Neuron (in vitro differentiated cells): ENCODE results near the gene HBG1.

Experiments
- H2AFZ ChIP-seq: one replicate; pipeline ENCODE4 v1.6.1; 2013; ENCODE audit warnings: low read depth, mild to moderate bottlenecking, inconsistent platforms, low read length, moderate library complexity
- H3K27me3 ChIP-seq: one replicate; pipeline ENCODE4 v1.6.1; 2013; ENCODE audit warnings: low read length; ENCODE audit not compliant: insufficient read depth
- H3K36me3 ChIP-seq: one replicate; pipeline ENCODE4 v1.6.1; 2013; ENCODE audit warnings: low read length; ENCODE audit not compliant: insufficient read depth
- H3K4me1 ChIP-seq: one replicate; pipeline ENCODE4 v1.6.1; 2013; ENCODE audit warnings: low read length; ENCODE audit not compliant: insufficient read depth
- H3K4me3 ChIP-seq: 2 replicates; pipeline ENCODE4 v1.5.1; 2013; ENCODE audit warnings: mild to moderate bottlenecking, low read length, moderate library complexity
- H3K9me3 ChIP-seq: one replicate; pipeline ENCODE4 v1.6.1; 2013; ENCODE audit warnings: low read length

Gene HBG1

GRCh38 chr11:5285703-5286340 lies 36.2 kb upstream of the HBG1 start:
- Histone ChIP-seq H3K9me3 (no peaks in the 10 kb centered on the region), H3K4me1 (no peaks in the 10 kb centered on the region), H3K27me3 (no peaks in the 10 kb centered on the region), H3K4me3 (no peak overlapping the region), H3K36me3 (no peaks in the 10 kb centered on the region), H2AFZ (no peak overlapping the region)

GRCh38 chr11:5284637-5285036 lies 35.0 kb upstream of the HBG1 start:
- Histone ChIP-seq H3K9me3 (no peaks in the 10 kb centered on the region), H2AFZ (no peak overlapping the region), H3K4me3 (no peak overlapping the region), H3K36me3 (no peaks in the 10 kb centered on the region), H3K27me3 (no peaks in the 10 kb centered on the region), H3K4me1 (no peaks in the 10 kb centered on the region)

GRCh38 chr11:5283882-5284281 lies 34.2 kb upstream of the HBG1 start:
- H3K4me3 ChIP-seq, result no peak overlapping the region
- no peaks in the 10 kb centered on the region for H3K9me3 ChIP-seq
- H3K36me3 ChIP-seq, result no peaks in the 10 kb centered on the region
- no peak overlapping the region for H2AFZ ChIP-seq
- no peaks in the 10 kb centered on the region for H3K4me1 ChIP-seq
- H3K27me3 ChIP-seq, result no peaks in the 10 kb centered on the region

GRCh38 chr11:5283086-5283485 lies 33.4 kb upstream of the HBG1 start:
- H3K4me1 ChIP-seq, result no peaks in the 10 kb centered on the region
- H3K4me3 ChIP-seq, result no peak overlapping the region
- no peaks in the 10 kb centered on the region for H3K36me3 ChIP-seq
- H3K9me3 ChIP-seq, result no peaks in the 10 kb centered on the region
- H2AFZ ChIP-seq, result no peak overlapping the region
- H3K27me3 ChIP-seq, result no peaks in the 10 kb centered on the region

DNA sequence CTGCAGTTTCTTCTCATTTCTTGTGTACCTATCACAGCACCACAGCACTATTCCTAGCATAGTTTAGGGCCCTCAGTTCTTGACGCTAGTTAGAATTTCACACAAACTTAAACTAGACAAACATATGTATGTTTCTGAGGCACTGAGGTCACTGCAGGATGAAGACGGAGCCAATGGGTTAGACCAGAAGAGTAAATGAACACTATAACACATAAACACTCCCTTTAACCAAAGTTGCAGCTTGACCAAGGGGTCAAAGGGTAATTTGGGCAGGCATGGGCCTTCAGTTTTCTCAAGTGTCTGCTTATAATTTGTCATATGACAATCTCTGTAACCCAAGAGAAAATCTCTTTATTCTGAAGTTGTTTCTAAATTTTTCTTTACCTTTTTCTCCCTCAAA lies 33.0 kb upstream of the HBG1 start:
- H3K4me1 ChIP-seq, result no peaks in the 10 kb centered on the region
- no peaks in the 10 kb centered on the region for H3K9me3 ChIP-seq
- H3K36me3 ChIP-seq, result no peaks in the 10 kb centered on the region
- no peaks in the 10 kb centered on the region for H3K27me3 ChIP-seq
- H3K4me3 ChIP-seq, result no peak overlapping the region
- no peak overlapping the region for H2AFZ ChIP-seq

GRCh38 chr11:5281596-5281995 lies 31.9 kb upstream of the HBG1 start:
- H3K27me3 ChIP-seq, result no peaks in the 10 kb centered on the region
- no peaks in the 10 kb centered on the region for H3K4me1 ChIP-seq
- no peaks in the 10 kb centered on the region for H3K9me3 ChIP-seq
- no peak overlapping the region for H2AFZ ChIP-seq
- H3K36me3 ChIP-seq, result no peaks in the 10 kb centered on the region
- no peak overlapping the region for H3K4me3 ChIP-seq

- Histone ChIP-seq H3K4me3 (no peak overlapping the region), H3K4me1 (no peaks in the 10 kb centered on the region), H3K9me3 (no peaks in the 10 kb centered on the region), H2AFZ (no peak overlapping the region), H3K27me3 (no peaks in the 10 kb centered on the region), H3K36me3 (no peaks in the 10 kb centered on the region)
Measured at GRCh38 chr11:5280582-5281102, 31.0 kb upstream of the HBG1 start.

- no peaks in the 10 kb centered on the region for H3K36me3 ChIP-seq
- H3K27me3 ChIP-seq, result no peaks in the 10 kb centered on the region
- H3K4me3 ChIP-seq, result no peak overlapping the region
- H2AFZ ChIP-seq, result no peak overlapping the region
- no peaks in the 10 kb centered on the region for H3K9me3 ChIP-seq
- H3K4me1 ChIP-seq, result no peaks in the 10 kb centered on the region
Measured at GRCh38 chr11:5279471-5280090, 29.9 kb upstream of the HBG1 start.

DNA sequence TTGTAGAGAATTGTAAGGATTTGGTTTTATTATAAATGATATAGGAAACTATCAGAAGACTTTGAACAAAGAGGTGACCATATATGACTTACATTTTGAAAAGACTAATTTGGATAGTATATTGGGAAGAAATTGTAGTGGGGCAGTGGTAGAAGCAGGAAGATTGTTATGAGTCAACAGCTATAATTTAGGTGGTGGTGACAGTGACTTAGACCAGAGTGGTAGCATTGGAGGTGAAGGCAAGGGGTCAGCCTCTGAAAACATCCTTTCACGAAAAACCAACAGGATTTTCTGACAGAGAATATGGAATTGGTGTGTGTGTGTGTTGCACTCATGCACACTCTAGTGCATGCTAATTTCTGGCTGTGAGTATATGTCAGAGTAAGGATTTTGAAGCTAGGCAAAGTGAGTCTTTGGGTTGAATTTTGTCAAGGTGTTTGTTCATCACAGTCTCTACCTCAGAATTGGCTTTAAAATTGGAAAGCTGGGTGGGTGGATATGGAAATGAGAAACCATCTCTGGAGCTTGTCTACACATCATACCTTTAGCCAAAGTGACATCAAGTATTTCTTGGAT lies 28.2 kb upstream of the HBG1 start:
- no peaks in the 10 kb centered on the region for H3K9me3 ChIP-seq
- no peaks in the 10 kb centered on the region for H3K4me1 ChIP-seq
- H2AFZ ChIP-seq, result no peak overlapping the region
- no peaks in the 10 kb centered on the region for H3K27me3 ChIP-seq
- H3K36me3 ChIP-seq, result no peaks in the 10 kb centered on the region
- no peak overlapping the region for H3K4me3 ChIP-seq

DNA sequence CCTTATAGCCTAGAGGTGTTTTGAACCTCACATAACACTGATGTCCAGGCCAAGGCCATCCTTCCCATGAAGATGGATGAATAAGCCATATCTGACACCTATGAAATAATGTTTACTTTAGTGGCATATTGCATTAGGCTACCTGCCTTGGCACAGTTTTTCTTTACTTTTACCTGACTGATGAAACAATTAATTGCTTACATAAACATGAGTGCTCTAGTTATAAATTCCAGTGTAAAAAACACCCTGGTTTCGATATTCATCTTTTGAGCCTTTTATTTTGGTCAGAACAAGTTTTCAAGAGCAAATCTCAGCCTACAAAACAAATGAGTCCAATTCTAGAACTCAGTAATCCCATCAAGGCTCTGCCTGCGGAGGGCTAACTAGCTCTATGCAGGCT lies 27.0 kb upstream of the HBG1 start:
- Histone ChIP-seq H3K9me3 (no peaks in the 10 kb centered on the region), H3K36me3 (no peaks in the 10 kb centered on the region), H2AFZ (no peak overlapping the region), H3K4me1 (no peaks in the 10 kb centered on the region), H3K4me3 (no peak overlapping the region), H3K27me3 (no peaks in the 10 kb centered on the region)

- H3K4me1 ChIP-seq, result no peaks in the 10 kb centered on the region
- H2AFZ ChIP-seq, result no peak overlapping the region
- H3K4me3 ChIP-seq, result no peak overlapping the region
- H3K36me3 ChIP-seq, result no peaks in the 10 kb centered on the region
- no peaks in the 10 kb centered on the region for H3K9me3 ChIP-seq
- no peaks in the 10 kb centered on the region for H3K27me3 ChIP-seq
Measured at GRCh38 chr11:5275369-5276110, 25.9 kb upstream of the HBG1 start.

- H3K27me3 ChIP-seq, result no peaks in the 10 kb centered on the region
- no peak overlapping the region for H3K4me3 ChIP-seq
- no peaks in the 10 kb centered on the region for H3K36me3 ChIP-seq
- no peak overlapping the region for H2AFZ ChIP-seq
- no peaks in the 10 kb centered on the region for H3K9me3 ChIP-seq
- no peaks in the 10 kb centered on the region for H3K4me1 ChIP-seq
Measured at GRCh38 chr11:5274395-5274794, 24.7 kb upstream of the HBG1 start.

DNA sequence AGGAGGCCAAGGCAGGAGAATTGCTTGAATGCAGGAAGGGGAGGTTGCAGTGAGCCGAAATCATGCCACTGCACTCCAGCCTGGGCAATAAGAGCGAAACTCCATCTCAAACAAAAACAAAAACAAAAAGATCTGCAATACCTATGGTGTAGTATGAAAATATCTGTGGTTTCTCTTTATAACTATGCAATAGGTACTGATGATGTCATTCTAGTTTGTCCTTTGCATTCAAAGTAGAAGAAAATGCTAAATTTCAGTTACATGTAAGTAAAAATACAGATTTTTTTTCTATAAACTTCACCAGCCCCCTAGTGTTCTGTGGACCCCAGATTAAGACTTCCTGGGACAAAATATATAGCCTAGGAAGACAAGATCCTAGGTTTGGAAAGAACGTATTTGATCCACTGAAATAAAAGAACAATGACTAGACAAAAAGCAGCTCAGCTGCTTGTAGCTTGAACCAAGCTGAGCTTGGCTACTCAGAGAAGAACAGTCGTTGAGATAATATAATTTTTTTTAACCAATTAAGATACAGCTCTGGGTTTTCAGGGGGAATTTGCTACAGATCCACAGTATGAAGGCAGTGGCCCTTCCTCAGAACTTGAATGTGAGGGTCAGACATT lies 22.8 kb upstream of the HBG1 start:
- Histone ChIP-seq H3K4me1 (no peaks in the 10 kb centered on the region), H3K9me3 (no peaks in the 10 kb centered on the region), H2AFZ (no peak overlapping the region)

More for the DNA sequence above, 22.8 kb upstream of the HBG1 start:
- Histone ChIP-seq H3K27me3 (no peaks in the 10 kb centered on the region), H3K36me3 (no peaks in the 10 kb centered on the region), H3K4me3 (no peak overlapping the region)
